GM19467 (cell line): ENCODE measurements around the gene EIF2D.
"Not testable (repeated sequence)": the region's sequence is repeated elsewhere in the genome, so short reads cannot be mapped to it uniquely, and the experiment has no call there.

Source experiments
- ATAC-seq: cut with Tn5 transposase; IDR thresholded peaks from one replicate; pipeline ENCODE4 v1.9.1; 2021; ENCODE audit warnings: mild to moderate bottlenecking, moderate library complexity; ENCODE audit not compliant: unreplicated experiment

Gene EIF2D

GRCh38 chr1:206612129-206612876 is at the start of gene EIF2D:
Gene EIF2D (minus strand): TSS chr1:206612465. CDS start chr1:206612342, 123 bp downstream.
- peak; percentile 72 for ATAC-seq

- ATAC-seq: no peak
Observed at GRCh38 chr1:206661161-206661820, 49.0 kb upstream of the EIF2D start.

- no peak for ATAC-seq
Observed at GRCh38 chr1:206660136-206660535, 47.9 kb upstream of the EIF2D start.

GRCh38 chr1:206658981-206659273 is 46.7 kb upstream of the EIF2D start:
- no peak for ATAC-seq

GRCh38 chr1:206658264-206658980 is 46.2 kb upstream of the EIF2D start:
- ATAC-seq: no peak

GRCh38 chr1:206657751-206658150 is 45.5 kb upstream of the EIF2D start:
- no peak for ATAC-seq

GRCh38 chr1:206656936-206657335 is 44.7 kb upstream of the EIF2D start:
- ATAC-seq: no peak

GRCh38 chr1:206655471-206655882 is 43.2 kb upstream of the EIF2D start:
- no peak for ATAC-seq

GRCh38 chr1:206654828-206655227 is 42.6 kb upstream of the EIF2D start:
- ATAC-seq: no peak

GRCh38 chr1:206653715-206654459 is 41.6 kb upstream of the EIF2D start:
- no peak for ATAC-seq

GRCh38 chr1:206651958-206652890 is 40.0 kb upstream of the EIF2D start:
- no peak for ATAC-seq

- ATAC-seq: no peak
Observed at GRCh38 chr1:206651014-206651413, 38.7 kb upstream of the EIF2D start.

- ATAC-seq: no peak
Observed at GRCh38 chr1:206649261-206649921, 37.1 kb upstream of the EIF2D start.

- ATAC-seq: no peak
Observed at GRCh38 chr1:206647224-206647623, 35.0 kb upstream of the EIF2D start.

GRCh38 chr1:206646504-206646903 is 34.2 kb upstream of the EIF2D start:
- no peak for ATAC-seq

- no peak for ATAC-seq
Observed at GRCh38 chr1:206643118-206643698, 30.9 kb upstream of the EIF2D start.

- ATAC-seq: not testable (repeated sequence)
Observed at GRCh38 chr1:206642074-206642473, 29.8 kb upstream of the EIF2D start.

- no peak for ATAC-seq
Observed at GRCh38 chr1:206637605-206638004, 25.3 kb upstream of the EIF2D start.

- no peak for ATAC-seq
Observed at GRCh38 chr1:206636671-206637070, 24.4 kb upstream of the EIF2D start.
